GM18498 (cell line): ENCODE results near the gene VWA3B.
"Not testable (repeated sequence)": the region's sequence is repeated elsewhere in the genome, so short reads cannot be mapped to it uniquely, and the experiment has no call there.

Experiments used
- ATAC-seq: cut with Tn5 transposase; IDR thresholded peaks from one replicate; pipeline ENCODE4 v1.9.1; 2021; ENCODE audit warnings: mild to moderate bottlenecking, moderate library complexity; ENCODE audit not compliant: unreplicated experiment

Gene VWA3B

GRCh38 chr2:98084869-98085238 lies 2.1 kb upstream of the VWA3B start:
- no peak for ATAC-seq

GRCh38 chr2:98085649-98086048 lies 1.3 kb upstream of the VWA3B start:
- no peak for ATAC-seq

GRCh38 chr2:98087447-98088020 lies 567 bp downstream of the VWA3B start:
- no peak for ATAC-seq

- ATAC-seq = no peak
Measured at GRCh38 chr2:98088261-98088660, 1.3 kb downstream of the VWA3B start.

GRCh38 chr2:98089941-98090340 lies 3.0 kb downstream of the VWA3B start:
- ATAC-seq = no peak

- no peak for ATAC-seq
Measured at GRCh38 chr2:98090951-98091350, 4.0 kb downstream of the VWA3B start.

GRCh38 chr2:98091738-98092137 lies 4.8 kb downstream of the VWA3B start:
- no peak for ATAC-seq

- no peak for ATAC-seq
Measured at GRCh38 chr2:98093146-98093545, 6.2 kb downstream of the VWA3B start.

- ATAC-seq = no peak
Measured at GRCh38 chr2:98093611-98094010, 6.6 kb downstream of the VWA3B start.

- ATAC-seq = no peak
Measured at GRCh38 chr2:98099939-98100743, 13.2 kb downstream of the VWA3B start.

- ATAC-seq = not testable (repeated sequence)
Measured at GRCh38 chr2:98102315-98102714, 15.3 kb downstream of the VWA3B start.

- ATAC-seq = no peak
Measured at GRCh38 chr2:98102878-98103277, 15.9 kb downstream of the VWA3B start.

GRCh38 chr2:98108110-98108509 lies 21.1 kb downstream of the VWA3B start:
- no peak for ATAC-seq

- ATAC-seq = no peak
Measured at GRCh38 chr2:98110741-98111140, 23.8 kb downstream of the VWA3B start.

GRCh38 chr2:98114643-98115330 lies 27.8 kb downstream of the VWA3B start:
- ATAC-seq = no peak

- no peak for ATAC-seq
Measured at GRCh38 chr2:98118161-98118560, 31.2 kb downstream of the VWA3B start.

GRCh38 chr2:98118852-98119251 lies 31.9 kb downstream of the VWA3B start:
- ATAC-seq = no peak

- no peak for ATAC-seq
Measured at GRCh38 chr2:98121149-98121548, 34.2 kb downstream of the VWA3B start.

- no peak for ATAC-seq
Measured at GRCh38 chr2:98122524-98122923, 35.6 kb downstream of the VWA3B start.

- no peak for ATAC-seq
Measured at GRCh38 chr2:98123286-98123685, 36.3 kb downstream of the VWA3B start.

GRCh38 chr2:98126061-98126460 lies 39.1 kb downstream of the VWA3B start:
- no peak for ATAC-seq
